DMS53 treated with DMSO at 0.1 percent for 48 hours (cell line): ENCODE measurements around the gene CYTH2.
"Not testable (repeated sequence)": the region's sequence is repeated elsewhere in the genome, so short reads cannot be mapped to it uniquely, and the experiment has no call there.

Experiments used
- DNase-seq: peaks from one replicate; lab custom pipeline; 2025; ENCODE audit not compliant: unreplicated experiment; lab: John Stamatoyannopoulos, UW

Gene CYTH2

GRCh38 chr19:48511321-48511731 is 42.2 kb downstream of the CYTH2 start:
- DNase-seq, result no peak

- peak; percentile 71 for DNase-seq
These were observed 42.8 kb downstream of the CYTH2 start, which contains the start of gene LMTK3 for GRCh38 chr19:48511800-48512503. Gene LMTK3, minus strand, starts transcription at chr19:48511835. Its CDS starts 259 bp downstream, at chr19:48511576.

- no peak for DNase-seq
These were observed 43.5 kb downstream of the CYTH2 start for GRCh38 chr19:48512504-48513288.

- peak; percentile 81 for DNase-seq
These were observed 44.3 kb downstream of the CYTH2 start for GRCh38 chr19:48513289-48514122.

GRCh38 chr19:48514123-48514458 is 44.9 kb downstream of the CYTH2 start:
- DNase-seq, result no peak

GRCh38 chr19:48516536-48516935 is 47.4 kb downstream of the CYTH2 start:
- DNase-seq, result no peak

- no peak for DNase-seq
These were observed 49.0 kb downstream of the CYTH2 start for GRCh38 chr19:48518207-48518606.

- not testable (repeated sequence) for DNase-seq
These were observed 50.3 kb downstream of the CYTH2 start for GRCh38 chr19:48519426-48519825.

- DNase-seq, result no peak
These were observed 51.0 kb downstream of the CYTH2 start for GRCh38 chr19:48520134-48520533.

GRCh38 chr19:48524221-48524620 is 55.1 kb downstream of the CYTH2 start:
- no peak for DNase-seq

GRCh38 chr19:48524732-48525131 is 55.6 kb downstream of the CYTH2 start:
- DNase-seq, result no peak

GRCh38 chr19:48529156-48529555 is 60.0 kb downstream of the CYTH2 start:
- no peak for DNase-seq

GRCh38 chr19:48530066-48530720 is 61.0 kb downstream of the CYTH2 start:
- DNase-seq, result no peak

GRCh38 chr19:48530770-48531169 is 61.6 kb downstream of the CYTH2 start:
- no peak for DNase-seq
